ENCODE results near the gene TNFSF8.

The TNFSF8 gene

DNA sequence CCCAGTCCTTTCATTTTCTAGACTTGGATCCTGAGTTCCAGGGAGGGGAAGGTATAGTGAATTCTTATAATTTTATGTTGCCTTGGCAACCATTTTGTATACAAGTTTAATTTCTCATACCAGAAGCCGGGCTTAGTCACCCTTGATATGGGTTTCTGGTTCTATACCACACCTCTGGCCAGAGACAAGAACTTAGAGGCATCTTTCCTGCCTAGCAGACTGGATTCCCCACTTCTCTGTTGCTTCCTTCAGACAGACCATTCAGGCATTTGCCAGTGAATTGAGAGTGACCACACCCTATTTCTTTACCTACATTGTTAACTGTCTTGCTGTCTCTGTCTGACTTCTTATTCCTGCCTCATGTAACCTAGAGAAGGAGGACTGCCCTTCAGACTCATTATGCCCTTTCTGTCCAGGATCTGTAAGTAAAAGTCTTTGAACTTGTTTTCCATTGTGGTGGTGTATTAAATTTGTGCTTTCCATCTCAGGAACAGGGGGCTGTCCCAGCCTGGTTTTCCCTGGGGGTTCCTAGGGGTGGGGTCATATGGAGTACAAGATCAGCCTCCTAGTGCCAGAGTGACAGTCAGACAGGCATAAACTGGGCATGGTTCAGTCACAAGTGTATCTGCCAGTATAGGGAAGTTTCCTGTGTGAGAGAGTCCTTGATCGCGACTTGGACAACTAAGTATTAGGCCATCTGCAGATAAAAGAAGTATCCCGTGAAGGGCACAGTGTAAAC is 27.4 kb downstream of the TNFSF8 start:
- DNase-seq: peak; percentile 43

GRCh38 chr9:114900942-114901802 is 29.2 kb downstream of the TNFSF8 start:
- no peak for DNase-seq

DNA sequence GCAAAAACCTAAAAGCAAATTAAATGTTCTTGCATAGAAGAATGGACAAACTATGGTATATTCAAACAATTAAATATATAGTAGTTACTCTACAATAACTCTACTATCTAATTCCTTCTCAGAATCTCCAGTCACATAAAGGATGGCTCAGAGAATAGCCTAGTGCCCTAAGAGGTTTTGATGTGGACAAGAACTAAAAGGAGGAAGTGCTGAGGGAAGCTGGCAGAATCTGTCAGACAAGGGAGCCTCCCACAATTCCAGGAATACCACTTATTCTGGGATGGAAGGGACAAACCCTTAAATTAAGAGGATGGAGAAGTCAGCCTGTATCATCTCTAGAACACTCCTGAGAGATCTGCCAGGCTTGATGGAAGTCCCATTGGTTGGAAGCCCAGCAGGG is 30.4 kb downstream of the TNFSF8 start:
- DNase-seq: no peak

- no peak for DNase-seq
Measured at GRCh38 chr9:114899461-114899860, 30.9 kb downstream of the TNFSF8 start.

- peak; percentile 52 for DNase-seq
Measured at GRCh38 chr9:114898741-114899140, 31.6 kb downstream of the TNFSF8 start.

DNA sequence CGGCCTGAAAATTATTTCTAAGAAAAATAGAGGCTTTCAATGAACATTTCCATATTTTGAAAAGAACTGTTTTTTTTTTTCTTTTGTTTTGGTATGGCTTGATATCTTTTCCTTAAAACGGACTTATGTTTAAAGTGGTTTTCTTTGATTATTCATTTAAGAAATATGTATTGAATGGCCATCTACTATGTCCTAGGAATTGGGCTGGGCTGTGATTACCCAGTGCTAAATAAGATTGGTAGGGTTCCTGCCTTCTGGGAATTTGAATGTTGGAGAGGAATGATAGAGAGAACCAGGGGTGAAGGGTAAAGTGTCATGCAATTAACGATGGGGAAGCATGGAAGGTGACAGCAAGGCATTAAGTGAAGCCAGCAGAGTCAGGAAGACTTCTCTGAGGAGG is 33.2 kb downstream of the TNFSF8 start:
- no peak for DNase-seq

DNA sequence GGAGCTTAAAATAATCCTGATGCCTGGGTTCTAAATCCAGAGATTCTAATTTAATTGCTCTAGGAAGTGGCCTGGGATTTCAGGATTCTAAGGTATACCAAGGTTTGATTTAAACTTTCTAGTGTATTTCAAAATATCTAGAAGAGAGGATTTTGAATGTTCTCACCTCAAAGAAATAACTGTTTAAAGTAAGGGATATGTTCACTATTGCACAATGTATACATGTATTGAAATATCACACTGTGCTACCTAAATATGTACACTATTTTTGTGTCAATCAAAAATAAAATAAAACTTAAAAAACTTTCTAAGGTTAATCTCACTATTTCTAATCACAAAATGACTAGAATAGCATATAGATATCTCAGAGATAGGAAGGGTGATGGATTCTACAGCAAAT is 34.0 kb downstream of the TNFSF8 start:
- DNase-seq: no peak

DNA sequence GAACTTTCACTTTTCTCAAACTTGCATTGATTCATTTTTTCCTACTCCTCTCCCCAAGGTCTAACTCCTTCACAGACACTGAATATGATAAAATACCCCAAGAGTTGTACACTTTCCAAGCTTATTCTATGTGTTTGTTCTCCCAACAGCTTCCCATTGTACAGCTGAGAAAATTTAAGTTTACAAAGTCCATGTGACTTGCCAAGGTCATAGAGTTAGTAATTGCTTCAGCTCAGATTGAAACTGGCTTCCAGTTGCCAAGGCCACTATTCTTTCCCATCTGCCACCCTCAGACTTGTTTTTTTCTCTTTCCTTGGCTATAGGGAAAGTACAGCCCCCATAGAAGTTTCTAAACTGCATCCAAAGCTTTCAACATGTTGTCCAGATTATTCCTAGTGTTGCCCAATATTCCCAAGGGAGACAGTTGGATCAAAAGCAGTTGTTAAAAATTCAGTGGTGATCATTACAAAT is 34.8 kb downstream of the TNFSF8 start:
- no peak for DNase-seq

DNA sequence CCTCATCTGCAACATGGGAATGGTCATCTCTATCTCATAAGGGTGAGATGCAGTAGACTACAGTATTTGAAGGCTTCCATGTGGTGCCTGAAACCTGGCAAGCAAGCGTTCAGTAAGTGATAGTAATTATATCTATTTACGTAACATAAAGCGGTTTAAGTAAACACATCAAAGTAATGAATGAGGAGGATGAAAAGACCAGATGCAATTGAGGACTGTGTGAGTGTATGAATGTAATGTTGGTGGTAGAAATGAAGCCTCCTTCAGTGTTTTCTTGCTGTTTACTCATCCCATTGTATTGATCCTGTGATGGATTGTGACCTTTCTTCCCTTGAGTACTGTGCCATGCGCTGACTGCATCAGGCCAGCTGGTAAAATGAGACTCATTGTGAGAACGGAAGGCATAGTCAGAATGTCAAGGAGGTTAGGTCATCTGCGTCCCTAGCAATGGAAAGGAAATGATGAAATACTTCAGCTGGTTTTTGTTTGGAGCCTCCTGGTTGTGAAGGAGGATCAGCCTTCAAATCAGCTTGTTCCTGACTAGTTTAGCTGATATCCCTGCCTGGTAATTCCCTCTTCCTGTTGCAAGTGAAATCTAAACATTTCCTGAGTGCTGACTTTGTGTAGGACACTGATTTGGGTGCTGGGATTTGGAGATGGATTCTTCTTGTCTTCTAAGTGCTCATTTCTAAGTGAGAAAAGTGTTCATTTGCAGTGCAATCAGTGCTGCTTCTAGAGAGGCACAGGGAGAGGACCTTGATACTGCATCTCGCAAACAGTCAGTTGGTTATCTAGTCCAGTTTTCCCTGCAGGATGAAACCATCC is 35.6 kb downstream of the TNFSF8 start:
- DNase-seq: peak; percentile 16

- DNase-seq: no peak
Measured at GRCh38 chr9:114894206-114894605, 36.2 kb downstream of the TNFSF8 start.

DNA sequence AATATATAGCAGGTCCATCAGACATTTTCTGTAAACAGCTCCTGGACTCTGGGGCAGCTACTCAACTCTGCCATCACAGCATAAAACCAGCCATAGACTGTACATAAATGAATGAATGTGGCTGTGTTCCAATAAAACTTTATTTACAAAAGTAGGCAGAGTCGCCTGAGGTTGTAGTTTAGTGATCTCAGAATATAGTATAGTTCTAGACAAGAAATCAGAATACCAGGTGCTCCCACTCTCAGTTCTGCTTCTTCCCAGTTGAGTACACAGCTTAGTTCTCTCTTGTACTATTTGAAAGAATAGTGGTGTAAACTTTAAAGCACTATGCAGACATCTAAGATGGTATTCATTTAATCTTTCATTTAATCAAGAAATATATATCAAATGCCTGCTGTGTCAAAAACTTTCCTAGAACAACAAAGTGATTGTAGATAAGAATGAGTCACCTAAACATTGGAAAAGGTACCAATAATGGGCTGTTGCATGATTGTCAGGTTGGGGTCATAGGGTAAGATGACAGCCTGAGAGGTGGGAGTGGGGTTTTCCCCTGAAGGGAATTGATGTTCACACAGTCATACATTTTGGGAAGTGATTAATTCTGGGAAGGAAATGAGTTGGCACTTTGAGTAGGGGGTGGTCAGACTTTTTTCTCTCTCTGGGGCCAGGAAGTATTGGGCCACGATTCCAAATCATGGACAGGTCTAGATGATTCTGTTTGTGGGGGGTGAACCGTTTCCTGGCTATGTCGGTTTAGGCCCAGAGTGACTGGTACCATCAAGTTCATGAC is 37.0 kb downstream of the TNFSF8 start:
- peak; percentile 40 for DNase-seq

DNA sequence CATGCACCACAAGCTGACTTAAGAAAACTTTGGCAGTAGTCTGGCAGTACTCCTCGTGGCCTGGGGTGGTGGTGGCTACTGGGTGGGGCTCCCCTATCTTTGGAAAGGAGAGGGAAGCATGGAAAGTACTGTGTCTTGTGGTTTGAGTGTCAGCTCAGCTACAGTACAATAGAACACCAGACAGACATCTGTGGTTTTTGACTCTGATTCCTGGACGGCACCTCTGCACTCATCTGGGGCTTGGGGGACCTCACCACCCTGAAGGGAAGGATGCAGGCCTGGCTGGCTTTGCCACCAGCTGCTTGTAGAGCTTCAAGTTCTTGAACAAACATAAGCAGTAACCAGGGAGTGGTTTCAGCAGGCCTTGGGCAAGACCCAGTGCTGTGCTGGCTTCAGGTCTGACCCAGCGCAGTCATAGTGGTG is 40.6 kb downstream of the TNFSF8 start:
- no peak for DNase-seq

DNA sequence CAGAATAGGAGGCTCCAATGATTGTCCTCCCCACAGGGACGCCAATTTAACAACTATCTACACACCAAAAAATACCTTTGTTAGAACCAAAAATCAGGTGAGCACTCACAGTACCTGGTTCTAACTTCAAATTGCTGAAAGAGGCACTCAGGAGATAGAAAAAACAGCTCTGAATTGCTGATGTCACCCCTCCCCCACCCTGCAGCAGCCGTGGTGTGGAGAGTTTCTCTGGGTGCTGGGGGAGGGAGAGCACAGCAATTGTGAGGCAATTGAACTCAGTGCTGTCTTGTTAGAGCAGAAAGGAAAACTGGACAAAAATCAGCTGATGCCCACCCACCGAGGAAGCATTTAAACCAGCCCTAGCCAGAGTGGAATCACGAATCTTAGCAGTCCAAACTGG is 41.8 kb downstream of the TNFSF8 start:
- DNase-seq: no peak

DNA sequence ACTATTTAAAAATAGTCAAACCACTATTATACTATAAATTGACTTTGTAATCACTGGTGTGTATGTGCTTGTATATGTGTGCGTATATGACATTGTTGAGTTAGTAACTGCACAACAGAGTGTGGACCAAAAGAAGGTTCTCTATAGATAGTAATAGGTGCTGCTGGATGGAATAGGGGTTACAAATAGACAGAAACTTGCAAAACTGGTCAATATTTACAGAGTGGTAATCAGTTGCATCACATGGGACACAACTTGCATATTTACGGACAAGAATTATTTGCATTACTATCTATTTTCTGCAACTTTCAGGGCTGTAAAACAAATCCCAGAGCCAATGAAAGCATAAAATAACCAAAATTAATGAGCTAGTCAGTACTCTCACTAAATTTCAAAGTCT is 42.4 kb downstream of the TNFSF8 start:
- DNase-seq: no peak

DNA sequence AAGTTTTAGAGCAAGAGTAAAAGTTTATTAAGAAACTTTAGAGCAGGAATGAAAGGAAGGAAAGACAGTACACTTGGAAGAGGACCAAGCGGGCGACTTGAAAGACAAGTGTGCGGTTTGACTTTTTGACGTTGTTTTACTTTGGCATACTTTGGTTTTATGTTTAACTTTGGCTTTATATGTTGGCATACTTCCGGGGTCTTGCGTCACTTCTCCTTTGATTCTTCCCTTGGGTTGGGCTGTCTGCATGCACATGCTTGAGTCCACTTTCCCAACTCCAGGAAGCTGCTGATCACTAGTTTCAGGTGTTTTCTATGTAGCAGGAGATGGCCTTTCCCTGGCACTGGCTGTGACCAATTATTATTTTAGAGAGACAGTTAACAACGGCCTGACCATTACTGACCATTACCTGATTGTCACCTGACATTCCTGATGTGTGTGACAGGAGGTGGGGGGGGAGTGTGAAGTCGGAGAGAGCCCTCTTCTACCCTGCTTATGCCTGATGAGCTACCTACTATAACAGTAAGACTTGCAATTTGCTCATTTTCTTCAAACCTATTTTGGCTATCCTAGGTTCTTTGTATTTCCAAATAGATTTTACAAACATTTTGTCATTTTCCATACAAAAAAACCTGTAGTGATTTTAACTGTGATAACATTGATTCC is 45.5 kb downstream of the TNFSF8 start:
- no peak for DNase-seq

- no peak for DNase-seq
Measured at GRCh38 chr9:114883709-114884108, 46.7 kb downstream of the TNFSF8 start.

- DNase-seq: no peak
Measured at GRCh38 chr9:114880291-114880745, 50.1 kb downstream of the TNFSF8 start.

DNA sequence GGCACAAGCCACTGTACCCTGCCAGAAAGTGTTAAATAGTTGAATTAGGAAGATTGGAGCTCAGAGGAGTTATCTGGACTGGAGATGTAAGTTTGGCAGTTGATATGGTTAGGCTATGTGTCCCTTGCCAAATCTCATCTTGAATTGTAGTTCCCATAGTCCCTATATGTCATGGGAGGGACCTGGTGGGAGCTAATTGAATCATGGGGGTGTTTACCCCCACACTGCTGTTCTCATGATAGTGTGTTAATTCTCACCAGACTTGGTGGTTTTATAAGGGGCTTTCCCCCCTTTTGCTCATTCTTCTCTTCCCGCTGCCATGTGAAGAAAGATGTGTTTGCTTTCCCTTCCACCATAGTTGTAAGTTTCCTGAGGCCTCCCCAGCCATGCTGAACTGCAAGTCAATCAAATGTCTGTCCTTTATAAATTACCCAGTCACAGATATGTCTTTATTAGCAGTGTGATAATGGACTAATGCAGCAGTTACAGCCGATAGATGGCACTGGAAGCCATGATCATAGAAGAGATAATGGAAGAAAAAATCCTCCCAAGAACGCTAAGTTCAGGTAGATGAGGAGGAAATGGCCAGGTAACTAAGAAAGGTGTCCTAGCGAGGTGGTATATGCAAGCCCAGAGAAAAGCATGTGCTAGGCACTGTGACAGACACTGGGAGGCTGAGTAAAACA is 51.4 kb downstream of the TNFSF8 start:
- no peak for DNase-seq

DNA sequence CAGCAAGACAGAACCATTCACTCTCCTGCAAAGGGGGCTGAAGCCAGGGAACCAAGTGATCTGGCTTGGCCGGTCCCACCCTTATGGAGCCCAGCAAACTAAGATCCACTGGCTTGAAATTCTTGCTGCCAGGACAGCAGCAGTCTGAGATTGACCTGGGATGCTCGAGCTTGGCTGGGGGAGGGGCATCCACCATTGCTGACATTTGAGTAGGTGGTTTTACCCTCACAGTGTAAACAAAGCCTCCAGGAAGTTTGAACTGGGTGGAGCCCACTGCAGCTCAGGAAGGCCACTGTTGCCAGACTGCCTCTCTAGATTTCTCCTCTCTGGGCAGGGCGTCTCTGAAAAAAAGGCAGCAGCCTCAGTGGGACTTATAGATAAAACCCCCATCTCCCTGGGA is 60.5 kb downstream of the TNFSF8 start:
- no peak for DNase-seq

DNA sequence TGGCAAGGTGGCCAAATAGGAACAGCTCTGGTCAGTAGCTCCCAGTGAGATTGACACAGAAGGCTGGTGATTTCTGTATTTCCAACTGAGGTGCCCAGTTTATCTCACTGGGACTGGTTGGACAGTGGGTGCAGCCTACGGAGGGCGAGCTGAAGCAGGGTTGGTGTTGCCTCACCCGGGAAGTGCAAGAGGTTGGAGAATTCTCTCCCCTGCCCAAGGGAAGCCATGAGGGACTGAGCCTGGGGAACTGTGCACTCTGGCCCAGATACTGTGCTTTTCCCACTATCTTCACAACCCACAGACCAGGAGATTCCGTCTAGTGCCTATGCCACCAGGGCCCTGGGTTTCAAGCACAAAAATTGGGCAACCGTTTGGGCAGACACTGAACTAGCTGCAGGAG is 61.0 kb downstream of the TNFSF8 start:
- DNase-seq: no peak

- no peak for DNase-seq
Measured at GRCh38 chr9:114867327-114867726, 63.1 kb downstream of the TNFSF8 start.

Data from stimulated activated naive CD4-positive, alpha-beta T cell treated with Interleukin-2 at 50 U/mL for 16 hours (primary cell).